Measurements from ENCODE around the gene ATP11A. TPM values are rescaled to one million over a fixed set of nuclear protein-coding genes. Genes with fewer than 3 reads are reported as not detected.
"Not testable (repeated sequence)": the region's sequence is repeated elsewhere in the genome, so short reads cannot be mapped to it uniquely, and the experiment has no call there.

Gene ATP11A
- total RNA-seq, 1 donor from 2014 or later, result 16.7 TPM

DNA sequence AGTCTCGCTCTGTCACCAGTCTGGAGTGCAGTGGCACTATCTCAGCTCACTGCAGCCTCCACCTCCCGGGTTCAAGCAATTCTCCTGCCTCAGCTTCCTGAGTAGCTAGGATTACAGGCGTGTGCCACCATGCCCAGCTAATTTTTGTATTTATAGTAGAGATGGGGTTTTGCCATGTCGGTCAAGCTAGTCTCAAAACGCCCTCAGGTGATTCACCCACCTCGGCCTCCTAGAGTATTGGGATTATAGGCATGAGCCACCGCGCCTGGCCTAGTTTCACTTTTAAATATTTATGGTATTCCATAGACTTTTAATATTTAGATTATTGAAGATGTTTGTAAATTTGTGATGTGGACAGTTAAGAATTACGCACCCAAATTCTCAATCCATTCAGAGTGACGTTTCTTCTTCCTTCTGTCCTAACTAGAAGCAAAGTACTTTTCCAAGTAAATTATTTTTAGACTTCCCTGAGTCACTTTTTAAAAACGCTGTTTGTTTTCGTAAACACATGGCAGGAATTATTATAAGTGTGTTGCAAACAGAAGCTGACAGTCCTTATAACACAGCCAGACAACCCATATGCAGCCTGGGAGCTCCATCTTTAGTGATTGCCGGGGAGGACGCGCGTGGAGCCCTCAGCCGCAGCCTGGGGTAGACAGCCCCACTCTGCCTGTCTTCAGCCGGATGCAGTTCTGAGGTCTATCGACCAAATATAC lies 131.7 kb downstream of the ATP11A start:
- ATAC-seq, result no peak

DNA sequence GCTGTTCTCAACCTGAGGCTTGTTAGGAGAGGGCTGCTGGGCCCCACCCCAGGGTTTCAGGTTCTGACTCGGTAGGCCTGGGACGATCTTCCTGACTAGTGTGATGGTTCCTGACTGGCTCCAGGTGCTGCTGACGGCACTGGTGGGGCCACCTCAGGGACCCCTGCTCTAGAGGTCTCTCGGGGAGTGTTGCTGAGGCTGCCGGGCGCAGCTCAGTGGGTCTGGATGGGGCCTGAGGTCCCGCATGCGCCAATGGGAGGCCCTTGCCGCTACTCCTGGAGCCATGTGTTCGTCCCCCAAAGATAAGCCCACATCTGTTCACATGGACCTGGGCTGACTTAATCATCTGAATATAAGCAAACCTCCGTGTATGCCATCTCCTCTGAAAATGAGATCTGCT lies 133.0 kb downstream of the ATP11A start:
- ATAC-seq, result no peak

DNA sequence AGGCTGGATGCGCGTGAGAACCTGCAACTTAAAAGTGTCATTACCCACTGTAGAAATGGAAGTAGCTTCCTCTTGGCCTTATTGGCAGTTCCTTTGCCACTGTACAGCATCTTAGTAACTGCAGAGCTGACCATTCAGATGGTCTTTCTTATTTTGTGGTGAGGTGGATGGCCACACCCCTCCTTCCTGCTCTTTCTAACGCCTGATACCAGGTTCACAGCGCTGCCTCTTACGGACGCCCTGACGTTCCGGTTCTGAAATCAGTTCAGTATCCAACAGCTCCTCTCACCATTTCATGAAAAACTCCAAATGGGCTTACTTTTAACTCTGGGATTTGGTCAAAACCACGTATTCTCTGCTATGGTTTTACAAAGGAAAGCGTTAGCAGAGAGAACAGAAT lies 134.6 kb downstream of the ATP11A start:
- ATAC-seq, result no peak

DNA sequence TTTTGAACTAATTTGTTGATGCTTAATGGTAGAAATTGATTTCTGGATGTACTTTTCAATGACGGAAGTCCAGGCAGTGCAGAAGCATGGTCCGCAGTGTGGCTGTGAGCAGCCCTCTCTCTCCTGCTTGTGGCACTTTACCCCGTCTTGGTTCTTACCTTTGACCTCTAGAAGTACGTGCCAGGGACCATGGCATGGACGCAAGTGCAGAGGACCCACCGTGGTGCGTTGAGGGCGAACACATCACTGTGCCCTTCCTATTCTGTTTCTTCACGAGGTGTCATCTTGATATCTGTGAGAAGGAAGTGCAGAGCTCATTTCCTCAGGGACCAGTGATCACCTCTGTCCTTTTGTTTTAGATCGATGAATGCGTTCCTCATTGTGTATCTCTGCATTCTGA lies 135.2 kb downstream of the ATP11A start:
- no peak for ATAC-seq

DNA sequence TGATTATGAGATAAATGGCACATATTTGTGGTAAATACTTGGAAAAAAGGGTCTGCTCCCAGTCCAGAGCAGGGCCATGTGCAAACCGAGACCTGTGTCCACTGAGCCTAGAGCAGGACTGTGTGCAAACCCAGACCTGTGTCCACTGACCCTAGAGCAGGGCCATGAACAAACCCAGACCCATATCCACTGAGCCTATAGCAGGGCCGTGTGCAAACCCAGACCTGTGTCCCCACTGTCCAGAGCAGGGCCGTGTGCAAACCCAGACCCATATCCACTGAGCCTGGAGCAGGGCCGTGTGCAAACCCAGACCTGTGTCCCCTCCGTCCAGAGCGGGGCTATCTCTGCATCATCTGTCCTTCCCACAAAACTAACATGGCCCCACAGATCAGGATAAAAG lies 136.0 kb downstream of the ATP11A start:
- ATAC-seq, result no peak

DNA sequence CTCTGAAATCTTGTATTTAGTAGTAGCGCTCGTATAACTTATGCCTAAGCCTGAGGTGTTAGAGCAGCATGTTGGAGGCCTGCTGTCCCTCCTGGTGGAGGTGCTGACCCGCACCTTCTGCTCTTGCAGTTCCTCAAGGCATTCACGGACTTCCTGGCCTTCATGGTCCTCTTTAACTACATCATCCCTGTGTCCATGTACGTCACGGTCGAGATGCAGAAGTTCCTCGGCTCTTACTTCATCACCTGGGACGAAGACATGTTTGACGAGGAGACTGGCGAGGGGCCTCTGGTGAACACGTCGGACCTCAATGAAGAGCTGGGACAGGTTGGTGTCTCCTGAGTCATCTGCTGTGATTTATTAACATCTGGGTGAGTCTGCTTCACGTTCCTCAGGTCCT lies 136.7 kb downstream of the ATP11A start:
- no peak for ATAC-seq

DNA sequence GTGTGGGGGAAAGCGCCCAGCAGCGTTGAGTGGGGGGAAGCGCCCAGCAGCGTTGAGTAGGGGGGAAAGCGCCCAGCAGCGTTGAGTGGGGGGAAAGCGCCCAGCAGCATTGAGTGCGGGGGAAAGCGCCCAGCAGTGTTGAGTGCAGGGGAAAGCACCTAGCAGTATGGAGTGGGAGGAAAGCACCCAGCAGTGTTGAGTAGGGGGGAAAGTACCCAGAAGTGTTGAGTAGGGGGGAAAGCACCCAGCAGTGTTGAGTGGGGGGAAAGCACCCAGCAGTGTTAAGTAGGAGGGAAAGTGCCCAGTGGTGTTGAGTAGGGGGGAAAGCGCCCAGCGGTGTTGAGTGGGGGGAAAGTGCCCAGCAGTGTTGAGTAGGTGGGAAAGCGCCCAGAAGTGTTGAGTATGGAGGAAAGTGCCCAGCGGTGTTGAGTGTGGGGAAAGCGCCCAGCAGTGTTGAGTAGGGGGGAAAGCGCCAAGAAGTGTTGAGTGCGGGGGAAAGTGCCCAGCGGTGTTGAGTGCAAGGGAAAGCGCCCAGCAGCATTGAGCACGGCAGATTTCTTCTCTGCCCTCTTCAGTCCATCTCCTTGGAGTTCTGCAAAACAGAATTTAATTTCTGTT lies 138.4 kb downstream of the ATP11A start:
- no peak for ATAC-seq

DNA sequence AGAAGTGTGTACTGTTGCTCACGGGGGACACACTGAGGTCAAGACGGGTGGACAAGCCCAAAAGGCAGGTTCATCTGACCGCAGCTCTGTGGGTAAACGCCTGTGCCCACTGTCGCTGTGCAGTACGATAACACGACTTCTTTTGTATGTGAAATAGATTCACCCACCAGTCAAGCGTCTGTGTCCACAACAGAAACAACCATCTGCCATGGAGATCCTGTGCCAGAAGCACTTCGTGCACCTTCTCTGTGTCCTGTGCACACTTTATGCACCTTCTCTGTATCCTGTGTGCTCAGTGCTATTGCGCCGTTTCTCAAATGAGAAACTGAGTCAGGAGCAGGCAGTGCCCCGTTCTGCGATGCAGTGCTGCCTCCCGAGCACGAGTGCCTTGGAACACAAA lies 138.9 kb downstream of the ATP11A start:
- ATAC-seq, result no peak

DNA sequence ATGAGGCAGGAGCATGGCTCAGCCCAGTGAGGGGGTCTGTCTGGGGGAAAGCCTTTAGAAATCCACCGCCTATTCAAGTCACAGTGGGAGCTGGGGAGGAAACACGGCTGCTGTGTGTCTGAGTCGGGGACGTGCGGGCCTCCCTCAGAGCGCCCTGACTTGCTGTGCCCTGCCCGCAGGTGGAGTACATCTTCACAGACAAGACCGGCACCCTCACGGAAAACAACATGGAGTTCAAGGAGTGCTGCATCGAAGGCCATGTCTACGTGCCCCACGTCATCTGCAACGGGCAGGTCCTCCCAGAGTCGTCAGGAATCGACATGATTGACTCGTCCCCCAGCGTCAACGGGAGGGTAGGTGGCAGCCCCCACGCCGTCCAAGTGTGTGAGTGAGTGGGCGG lies 141.4 kb downstream of the ATP11A start:
- ATAC-seq, result no peak

DNA sequence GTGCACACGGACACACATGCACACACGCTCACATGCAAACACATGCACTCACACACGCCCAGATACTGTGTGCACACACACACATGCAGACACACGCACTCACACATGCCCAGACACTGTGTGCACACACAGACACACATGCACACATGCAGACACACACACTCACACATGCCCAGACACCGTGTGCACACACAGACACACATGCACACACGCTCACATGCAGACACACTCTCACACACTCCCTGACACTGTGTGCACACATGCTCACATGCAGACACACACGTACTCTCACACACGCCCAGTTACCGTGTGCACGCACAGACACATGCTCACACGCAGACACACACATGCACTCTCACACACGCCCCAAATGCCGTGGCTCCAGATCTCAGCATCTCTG lies 142.0 kb downstream of the ATP11A start:
- no peak for ATAC-seq

DNA sequence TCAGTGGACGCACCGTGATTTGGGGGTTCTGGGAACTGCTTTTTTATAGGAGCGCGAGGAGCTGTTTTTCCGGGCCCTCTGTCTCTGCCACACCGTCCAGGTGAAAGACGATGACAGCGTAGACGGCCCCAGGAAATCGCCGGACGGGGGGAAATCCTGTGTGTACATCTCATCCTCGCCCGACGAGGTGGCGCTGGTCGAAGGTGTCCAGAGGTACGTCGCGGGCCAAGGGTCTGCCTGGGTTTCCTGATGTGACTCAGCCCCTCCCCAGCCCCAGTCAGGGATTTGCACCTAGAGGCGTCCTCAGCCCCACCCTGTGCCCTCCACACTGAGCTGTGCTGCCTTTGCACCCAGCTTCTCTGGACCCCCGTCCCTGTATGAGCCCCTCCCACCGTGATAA lies 143.0 kb downstream of the ATP11A start:
- no peak for ATAC-seq

DNA sequence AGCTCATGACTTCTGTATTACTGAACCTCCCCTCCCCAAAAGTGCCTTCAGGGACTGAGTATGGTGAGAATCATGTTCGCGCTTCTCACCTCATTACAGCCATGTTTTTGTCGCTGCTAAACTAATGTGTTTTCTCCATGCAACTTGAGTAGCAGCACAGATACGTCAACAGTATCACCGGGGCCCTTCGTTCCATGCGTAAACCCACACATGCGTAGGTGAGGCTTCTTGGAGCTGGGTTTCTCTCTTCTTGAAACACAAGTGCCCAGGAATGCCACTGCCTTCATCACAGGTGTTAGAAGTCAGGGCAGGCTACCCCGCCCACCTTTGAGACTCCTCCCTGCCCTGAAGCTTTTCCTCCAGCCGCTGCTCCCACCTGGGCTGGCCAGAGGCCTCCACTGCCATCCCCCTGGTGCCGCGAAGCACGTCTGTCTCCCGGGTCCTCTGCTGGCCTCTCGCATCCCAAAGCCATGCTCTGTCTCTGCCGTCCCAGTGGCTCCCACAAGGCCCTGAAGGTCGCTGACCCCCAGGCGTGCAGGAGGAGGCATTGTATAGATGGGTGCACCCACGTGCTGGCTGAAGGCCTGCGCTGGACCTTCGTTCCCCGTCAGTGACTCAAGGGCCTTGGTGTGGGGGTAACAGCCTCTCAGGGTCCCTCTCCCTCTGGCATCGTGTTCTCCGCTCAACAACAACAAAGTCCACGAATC lies 143.9 kb downstream of the ATP11A start:
- ATAC-seq, result no peak

DNA sequence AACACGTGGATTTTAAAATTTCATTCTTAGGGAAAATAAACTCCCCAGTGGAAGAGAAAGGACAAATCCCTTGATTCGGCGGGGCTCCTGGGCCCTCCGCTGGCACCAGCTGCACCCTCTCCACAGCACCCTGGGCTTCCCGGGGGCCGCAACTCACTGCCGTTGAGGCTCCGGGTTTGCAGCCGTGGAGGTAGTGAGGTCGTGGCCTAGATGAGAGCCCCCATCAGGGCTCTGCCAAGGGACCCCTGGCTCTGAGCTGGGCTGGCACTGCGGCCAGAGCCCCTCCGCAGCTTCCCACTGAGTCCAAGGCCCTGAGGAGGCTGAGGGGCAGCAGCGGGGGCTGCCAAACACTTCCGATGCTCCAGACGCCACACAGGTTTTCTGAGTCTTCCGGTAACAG lies 145.5 kb downstream of the ATP11A start:
- no peak for ATAC-seq

DNA sequence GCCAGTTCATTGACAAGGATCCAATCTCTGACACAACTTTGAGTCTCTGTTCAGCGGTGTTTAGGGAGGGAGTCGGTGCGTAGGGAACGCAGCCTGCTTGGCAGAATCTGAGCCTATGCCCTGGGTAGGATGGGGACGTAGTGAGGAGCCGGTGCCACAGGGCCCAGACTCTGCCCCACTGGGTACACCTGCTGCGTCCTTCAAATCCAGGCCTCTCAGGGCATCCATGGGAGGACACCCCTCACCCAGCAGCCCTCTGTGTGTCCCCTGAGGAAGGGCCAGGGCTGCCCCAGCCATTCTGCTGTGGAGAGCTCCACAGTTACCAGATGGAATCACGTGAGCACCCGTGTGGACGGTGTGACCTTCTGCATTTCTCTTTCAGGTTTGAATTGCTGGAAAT lies 146.0 kb downstream of the ATP11A start:
- no peak for ATAC-seq

DNA sequence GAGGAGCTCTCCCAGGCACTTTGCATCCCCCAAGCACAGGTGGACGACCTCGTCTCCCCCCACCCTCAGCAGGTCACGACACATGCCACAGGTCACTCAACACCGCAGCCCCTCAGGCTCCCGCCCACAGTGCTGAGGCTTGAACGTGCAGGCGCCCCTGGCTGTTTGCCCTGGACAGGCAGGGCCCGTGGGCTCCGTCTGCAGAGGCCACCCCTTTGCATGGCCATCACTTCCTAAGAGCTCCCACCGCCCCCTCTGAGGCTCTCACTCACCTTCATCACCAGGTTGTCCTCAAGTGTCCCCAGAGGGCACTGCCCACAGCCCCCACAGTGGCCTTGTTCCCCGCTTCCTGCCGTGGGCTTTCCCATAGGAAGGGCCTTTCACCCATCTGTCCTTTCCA lies 147.1 kb downstream of the ATP11A start:
- no peak for ATAC-seq

DNA sequence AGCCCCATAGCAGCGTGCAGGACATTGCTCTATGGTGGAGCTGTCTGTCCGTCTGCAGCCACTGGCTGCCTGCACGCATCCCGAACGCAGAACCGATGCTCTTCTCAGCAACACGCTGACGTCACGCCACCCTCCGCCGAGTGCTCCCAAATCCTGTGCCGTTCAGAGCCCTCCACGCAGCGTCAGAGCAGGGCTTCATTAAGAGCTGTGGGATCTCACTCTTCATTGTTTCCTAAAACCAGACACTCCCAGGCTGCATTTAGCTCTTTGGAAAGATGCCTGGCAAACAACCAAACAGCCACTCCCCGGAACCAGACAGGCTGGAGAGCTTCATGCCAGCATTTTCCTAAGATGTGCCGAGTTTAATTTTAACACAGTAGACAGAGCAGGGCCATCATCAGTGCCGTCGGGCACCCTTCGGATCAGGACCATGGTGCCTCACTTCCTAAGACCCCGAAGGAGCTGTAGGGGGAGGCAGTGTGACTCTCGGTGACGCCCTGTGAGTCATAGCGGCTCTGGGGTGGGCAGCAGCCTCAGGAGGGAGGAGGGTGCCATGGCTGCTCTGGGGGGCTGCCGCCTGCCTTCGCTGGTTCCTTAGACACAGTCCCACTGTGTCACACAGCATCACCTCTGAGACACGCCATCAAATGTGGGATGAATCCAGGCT lies 147.7 kb downstream of the ATP11A start:
- ATAC-seq, result no peak

DNA sequence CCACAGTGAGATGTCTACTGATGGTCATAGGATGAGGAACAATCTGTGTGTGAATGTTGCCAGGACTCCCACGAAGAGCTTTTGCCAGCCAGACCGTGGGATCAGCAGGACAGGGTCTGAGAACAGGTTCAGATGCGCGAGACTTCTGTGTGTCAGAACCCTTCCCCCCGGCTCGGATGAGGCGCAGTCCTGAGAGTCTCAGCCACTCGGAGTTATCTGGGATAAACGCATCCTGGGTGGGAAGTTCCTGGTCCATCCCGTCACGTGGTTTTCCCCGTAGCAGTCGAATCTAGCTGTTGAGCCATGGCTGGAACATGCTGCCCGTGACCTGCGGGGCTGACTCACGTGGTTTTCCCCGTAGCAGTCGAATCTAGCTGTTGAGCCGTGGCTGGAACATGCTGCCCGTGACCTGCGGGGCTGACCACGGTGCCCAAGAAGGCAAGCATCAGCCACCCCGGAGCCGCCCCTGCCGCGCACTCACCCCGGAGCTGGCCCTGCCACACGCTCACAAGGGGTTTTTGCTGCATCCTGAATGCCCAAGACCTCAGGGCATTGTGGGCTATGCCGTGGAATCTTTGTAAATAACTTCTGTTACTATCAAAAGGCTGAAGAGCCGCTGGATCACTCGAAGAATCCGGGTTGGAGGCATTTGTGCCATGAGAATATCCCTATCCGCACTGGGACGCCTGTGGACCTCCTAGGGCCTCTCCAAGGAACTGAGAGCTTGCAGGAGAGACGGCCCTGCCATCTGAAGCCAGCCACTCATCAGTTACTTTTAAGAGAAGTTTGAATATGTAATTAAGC lies 148.4 kb downstream of the ATP11A start:
- no peak for ATAC-seq

DNA sequence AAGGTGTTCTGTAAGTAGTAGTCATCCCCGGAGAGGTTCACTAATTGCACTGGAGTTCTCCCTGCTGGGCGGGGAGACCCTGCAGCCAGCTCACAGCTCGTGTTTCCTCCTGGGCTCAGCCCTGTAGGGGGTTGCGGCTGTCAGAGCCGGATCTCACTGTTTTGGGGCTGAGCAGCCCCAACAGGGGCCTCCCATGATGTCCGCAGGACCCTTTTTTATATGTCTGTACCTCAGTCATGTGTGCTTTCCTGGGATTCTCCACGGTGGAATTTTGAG lies 148.9 kb downstream of the ATP11A start:
- no peak for ATAC-seq

DNA sequence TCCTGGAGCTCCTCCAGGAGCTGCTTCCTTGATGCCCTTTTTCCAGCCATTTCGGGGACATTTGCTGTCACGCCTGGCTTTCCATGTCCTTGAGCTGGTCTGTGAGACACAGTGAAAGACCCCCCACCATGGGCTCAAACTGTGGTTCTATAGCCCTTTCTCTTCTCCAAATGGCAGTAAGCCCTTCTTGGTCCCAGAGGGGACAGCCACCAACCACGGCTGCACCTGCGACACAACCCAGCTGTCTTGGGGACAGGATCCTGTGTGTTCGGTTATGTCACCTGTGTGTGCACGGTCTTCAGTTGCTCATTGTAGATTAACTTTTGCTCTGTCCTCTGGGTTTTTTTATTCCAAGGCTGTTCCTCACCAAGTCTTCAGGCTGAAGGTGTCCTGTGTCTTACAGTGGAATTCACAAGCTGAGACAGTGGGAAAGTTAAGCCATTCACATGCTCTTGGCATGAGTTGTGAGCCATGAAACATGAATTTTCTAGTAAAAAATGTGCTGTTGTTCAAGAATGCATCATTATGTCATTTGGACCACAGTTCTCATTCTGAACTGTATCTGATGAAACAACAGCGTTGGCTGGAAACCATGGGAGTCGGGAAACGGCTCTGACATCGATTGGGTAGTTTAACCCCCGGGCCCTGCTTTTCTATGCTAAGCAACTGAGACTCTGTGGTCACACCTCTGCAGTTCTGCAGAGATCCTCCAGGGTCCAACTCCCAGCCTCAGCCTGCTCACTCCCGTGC lies 149.7 kb downstream of the ATP11A start:
- ATAC-seq, result no peak

DNA sequence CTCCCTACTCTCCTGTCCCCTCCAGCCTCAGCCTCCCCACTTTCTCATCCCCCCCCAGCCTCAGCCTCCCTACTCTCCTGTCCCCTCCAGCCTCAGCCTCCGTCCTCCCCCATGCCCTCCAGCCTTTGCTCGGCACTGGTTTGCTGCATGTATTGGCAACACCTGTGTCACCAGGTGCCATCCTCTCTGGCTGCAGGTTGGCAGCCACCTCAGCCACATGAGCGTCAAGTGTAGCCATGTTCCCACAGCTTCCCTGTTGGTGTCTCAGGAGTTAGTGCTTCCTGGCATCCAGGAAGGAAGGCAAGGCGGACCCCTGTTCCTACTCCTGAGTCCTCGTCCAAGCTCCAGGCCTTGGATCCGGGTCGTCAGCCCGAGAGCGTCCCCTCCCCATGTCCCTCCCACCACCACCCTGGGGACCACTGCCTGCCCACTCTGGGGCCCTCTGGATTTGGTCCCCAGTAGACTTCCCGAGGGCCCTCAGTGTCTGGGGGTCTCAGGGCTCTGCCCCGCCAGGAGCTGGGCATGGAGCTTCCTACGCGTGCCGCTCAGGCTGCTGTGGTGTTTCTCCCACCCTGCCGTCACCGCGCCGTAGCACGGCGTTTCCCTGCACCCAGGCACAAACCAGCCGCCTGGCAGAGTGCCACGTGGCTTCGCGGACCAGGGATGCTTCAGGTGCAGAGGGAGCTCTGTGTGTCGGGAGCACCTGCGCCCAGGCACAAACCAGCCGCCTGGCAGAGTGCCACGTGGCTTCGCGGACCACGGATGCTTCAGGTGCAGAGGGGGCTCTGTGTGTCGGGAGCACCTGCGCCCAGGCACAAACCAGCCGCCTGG lies 150.8 kb downstream of the ATP11A start:
- ATAC-seq, result no peak

DNA sequence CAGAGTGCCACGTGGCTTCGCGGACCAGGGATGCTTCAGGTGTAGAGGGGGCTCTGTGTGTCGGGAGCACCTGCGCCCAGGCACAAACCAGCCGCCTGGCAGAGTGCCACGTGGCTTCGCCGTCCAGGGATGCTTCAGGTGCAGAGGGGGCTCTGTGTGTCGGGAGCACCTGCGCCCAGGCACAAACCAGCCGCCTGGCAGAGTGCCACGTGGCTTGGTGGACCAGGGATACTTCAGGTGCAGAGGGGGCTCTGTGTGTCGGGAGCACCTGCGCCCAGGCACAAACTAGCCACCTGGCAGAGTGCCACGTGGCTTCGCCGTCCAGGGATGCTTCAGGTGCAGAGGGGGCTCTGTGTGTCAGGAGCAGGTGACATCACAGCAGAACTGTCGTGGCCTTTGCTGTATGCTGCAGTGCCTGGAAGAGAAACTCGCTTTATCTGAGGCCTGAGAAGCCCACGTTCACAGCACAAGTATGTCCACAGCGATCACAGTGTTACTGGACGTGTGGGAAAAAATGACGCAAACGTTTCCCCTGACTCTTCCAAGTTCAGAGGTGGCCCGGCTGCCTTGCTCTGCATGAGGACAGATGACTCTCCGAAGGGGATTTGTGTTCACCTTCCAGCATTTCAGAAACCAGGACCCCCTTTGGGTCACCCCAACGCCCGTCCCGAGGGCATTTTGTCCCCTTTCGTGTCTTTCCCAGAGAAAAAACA lies 151.6 kb downstream of the ATP11A start:
- ATAC-seq, result not testable (repeated sequence)

All from esophagus mucosa (tissue), 1 donor.